WTC11 (cell line): ENCODE results near the gene NFATC1. TPM values are rescaled to one million over a fixed set of nuclear protein-coding genes. Genes with fewer than 3 reads are reported as not detected.
A peak's percentile ranks its signal among the peaks of the same experiment; 100 is the strongest.

ENCODE experiments used
- ATAC-seq: fragments of 200-7000 bp; cut with Tn5 transposase; 2 replicates; pipeline ENCODE4 v1.10.0; 2021; ENCODE audit warnings: mild to moderate bottlenecking, moderate library complexity
- CTCF ChIA-PET: fragments of 300-600 bp; sonication (Branson Sonifier 250); formaldehyde crosslinking; loops from one replicate; lab custom pipeline; 2021; ENCODE audit warnings: antibody characterized with exemption; lab: Charles Lee
- POLR2A ChIA-PET: fragments of 350-600 bp; sonication (Branson Sonifier 250); formaldehyde crosslinking; loops from one replicate; lab custom pipeline; 2021; ENCODE audit warnings: antibody characterized with exemption; lab: Charles Lee
- DNase-seq: peaks from one replicate; pipeline ENCODE4 v3.0.0; 2021; ENCODE audit warnings: low spot score
- H3K27ac Mint-ChIP-seq: 2 replicates; pipeline ENCODE4 v1.8.0; 2021; ENCODE audit warnings: mixed read lengths
- H3K27me3 Mint-ChIP-seq: 2 replicates; pipeline ENCODE4 v1.8.0; 2021; ENCODE audit warnings: low read depth, mild to moderate bottlenecking, moderate library complexity, mixed read lengths
- H3K36me3 Mint-ChIP-seq: 2 replicates; pipeline ENCODE4 v1.8.0; 2021; ENCODE audit warnings: mixed read lengths
- H3K4me1 Mint-ChIP-seq: 2 replicates; pipeline ENCODE4 v1.8.0; 2022; ENCODE audit warnings: mixed read lengths
- H3K4me3 Mint-ChIP-seq: 2 replicates; pipeline ENCODE4 v1.8.0; 2021; ENCODE audit warnings: mild to moderate bottlenecking, moderate library complexity, mixed read lengths
- H3K9me3 Mint-ChIP-seq: 2 replicates; pipeline ENCODE4 v1.8.0; 2021; ENCODE audit warnings: mixed read lengths
- ATF1 ChIP-seq: sonication (generic); formaldehyde crosslinking; IDR thresholded peaks from 2 replicates; pipeline ENCODE4 v1.8.1; 2023; ENCODE audit warnings: mild to moderate bottlenecking, moderate library complexity, missing genetic modification reagents
- ATF3 ChIP-seq: sonication (generic); formaldehyde crosslinking; conservative IDR thresholded peaks from 2 replicates; pipeline ENCODE4 v1.8.1; 2022; ENCODE audit warnings: mild to moderate bottlenecking, missing genetic modification reagents
- CDX4 ChIP-seq: fragments of 250-450 bp; sonication (Bioruptor Pico); IDR thresholded peaks from 2 replicates; pipeline ENCODE4 v1.9.0; 2021; ENCODE audit warnings: moderate library complexity, mild to moderate bottlenecking, inconsistent platforms, borderline replicate concordance
- MAX ChIP-seq: sonication (generic); formaldehyde crosslinking; IDR thresholded peaks from 2 replicates; pipeline ENCODE4 v1.8.0; 2022; ENCODE audit warnings: mild to moderate bottlenecking, missing genetic modification reagents
- NR2C2 ChIP-seq: sonication (generic); formaldehyde crosslinking; IDR thresholded peaks from 2 replicates; pipeline ENCODE4 v1.8.0; 2022; ENCODE audit warnings: mild to moderate bottlenecking, missing genetic modification reagents
- SP1 ChIP-seq: sonication (generic); formaldehyde crosslinking; conservative IDR thresholded peaks from 2 replicates; pipeline ENCODE4 v1.8.1; 2022; ENCODE audit warnings: missing genetic modification reagents
- ZBTB21 ChIP-seq: sonication (generic); formaldehyde crosslinking; IDR thresholded peaks from 2 replicates; pipeline ENCODE4 v1.8.1; 2023; ENCODE audit warnings: mild to moderate bottlenecking, missing genetic modification reagents, borderline replicate concordance
- ZMAT4 ChIP-seq: fragments of 250-450 bp; sonication (Bioruptor Pico); IDR thresholded peaks from 2 replicates; pipeline ENCODE4 v1.9.0; 2021; ENCODE audit warnings: mild to moderate bottlenecking
- ZNF317 ChIP-seq: sonication (generic); formaldehyde crosslinking; IDR thresholded peaks from 2 replicates; pipeline ENCODE4 v1.8.1; 2023; ENCODE audit warnings: low read depth, mild to moderate bottlenecking, moderate library complexity, missing genetic modification reagents, borderline replicate concordance
- ZNF425 ChIP-seq: fragments of 250-450 bp; sonication (Bioruptor Pico); conservative IDR thresholded peaks from 2 replicates; pipeline ENCODE4 v1.9.0; 2021; ENCODE audit warnings: mild to moderate bottlenecking
- total RNA-seq: library from RNA; stranded (reverse); gene quantifications from 3 replicates; pipeline ENCODE4 v1.2.3, GENCODE V29; 2021
- TF ChIP-seq, protein P1 (sequence below): sonication (generic); formaldehyde crosslinking; IDR thresholded peaks from 2 replicates; pipeline ENCODE4 v1.8.0; 2023; ENCODE audit warnings: mild to moderate bottlenecking, missing genetic modification reagents
- TF ChIP-seq, protein P2 (sequence below): fragments of 250-450 bp; sonication (Bioruptor Pico); IDR thresholded peaks from 2 replicates; pipeline ENCODE4 v1.8.0; 2021; ENCODE audit warnings: mild to moderate bottlenecking

The NFATC1 gene
- total RNA-seq, 1 experiment from 2014 or later = 20.2 TPM

DNA sequence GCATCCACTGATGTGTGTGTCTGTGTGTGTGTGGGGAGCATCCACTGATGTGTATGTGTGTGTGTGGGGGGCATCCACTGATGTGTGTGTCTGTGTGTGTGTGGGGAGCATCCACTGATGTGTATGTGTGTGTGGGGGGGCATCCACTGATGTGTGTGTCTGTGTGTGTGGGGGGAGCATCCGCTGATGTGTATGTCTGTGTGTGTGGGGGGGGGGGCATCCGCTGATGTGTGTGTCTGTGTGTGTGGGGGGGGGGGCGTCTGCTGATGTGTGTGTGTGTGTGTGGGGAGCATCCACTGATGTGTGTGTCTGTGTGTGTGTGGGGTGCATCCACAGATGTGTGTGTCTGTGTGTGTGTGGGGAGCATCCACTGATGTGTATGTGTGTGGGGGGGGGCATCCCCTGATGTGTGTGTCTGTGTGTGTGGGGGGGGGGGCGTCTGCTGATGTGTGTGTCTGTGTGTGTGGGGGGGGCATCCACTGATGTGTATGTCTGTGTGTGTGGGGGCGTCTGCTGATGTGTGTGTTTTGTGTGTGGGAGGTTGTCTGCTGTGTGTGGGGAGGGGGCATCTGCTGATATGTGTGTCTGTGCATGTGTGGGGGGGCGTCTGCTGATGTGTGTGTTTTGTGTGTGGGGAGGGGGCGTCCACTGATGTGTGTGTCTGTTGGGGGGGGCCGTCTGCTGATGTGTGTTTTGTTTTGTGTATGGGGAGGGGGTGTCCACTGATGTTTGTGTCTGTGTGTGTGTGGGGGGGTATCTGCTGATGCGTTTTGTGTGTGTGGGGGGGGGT, 125.9 kb downstream of the NFATC1 start:
- DNase-seq (no peak), ATAC-seq (no peak)
- no peak for TF ChIP-seq ATF1 (CRISPR knock-in tag)
- Mint-ChIP-seq H3K27ac (no peak overlapping the region), H3K27me3 (no peaks in the 10 kb centered on the region), H3K4me3 (no peak overlapping the region), H3K36me3 (peaks cover 3% of the 10 kb centered on the region), H3K4me1 (peaks cover 6% of the 10 kb centered on the region; the same call in 1 of the 2 replicates), H3K9me3 (no peaks in the 10 kb centered on the region)
- ChIA-PET POLR2A (no interaction called here), CTCF (no interaction called here)

GRCh38 chr18:79522451-79523205, 126.9 kb downstream of the NFATC1 start:
- Mint-ChIP-seq H3K4me3 (no peak overlapping the region), H3K36me3 (no peaks in the 10 kb centered on the region; the same call in none of the 2 replicates), H3K4me1 (peaks cover 6% of the 10 kb centered on the region; the same call in 1 of the 2 replicates), H3K9me3 (no peaks in the 10 kb centered on the region), H3K27ac (peak overlapping the region; percentile 23; the same call in 1 of the 2 replicates), H3K27me3 (no peaks in the 10 kb centered on the region)
- POLR2A ChIA-PET = no interaction called here
- no peak for DNase-seq
- no peak for ATAC-seq
- TF ChIP-seq MAX (CRISPR knock-in tag) (no peak), ZMAT4 (CRISPR knock-in tag) (no peak), ZNF317 (CRISPR knock-in tag) (no peak), CDX4 (CRISPR knock-in tag) (no peak), NR2C2 (CRISPR knock-in tag) (no peak), ATF3 (no peak), ZBTB21 (CRISPR knock-in tag) (no peak), SP1 (CRISPR knock-in tag) (no peak), ZNF425 (CRISPR knock-in tag) (no peak)
- TF ChIP-seq, protein P1, sequence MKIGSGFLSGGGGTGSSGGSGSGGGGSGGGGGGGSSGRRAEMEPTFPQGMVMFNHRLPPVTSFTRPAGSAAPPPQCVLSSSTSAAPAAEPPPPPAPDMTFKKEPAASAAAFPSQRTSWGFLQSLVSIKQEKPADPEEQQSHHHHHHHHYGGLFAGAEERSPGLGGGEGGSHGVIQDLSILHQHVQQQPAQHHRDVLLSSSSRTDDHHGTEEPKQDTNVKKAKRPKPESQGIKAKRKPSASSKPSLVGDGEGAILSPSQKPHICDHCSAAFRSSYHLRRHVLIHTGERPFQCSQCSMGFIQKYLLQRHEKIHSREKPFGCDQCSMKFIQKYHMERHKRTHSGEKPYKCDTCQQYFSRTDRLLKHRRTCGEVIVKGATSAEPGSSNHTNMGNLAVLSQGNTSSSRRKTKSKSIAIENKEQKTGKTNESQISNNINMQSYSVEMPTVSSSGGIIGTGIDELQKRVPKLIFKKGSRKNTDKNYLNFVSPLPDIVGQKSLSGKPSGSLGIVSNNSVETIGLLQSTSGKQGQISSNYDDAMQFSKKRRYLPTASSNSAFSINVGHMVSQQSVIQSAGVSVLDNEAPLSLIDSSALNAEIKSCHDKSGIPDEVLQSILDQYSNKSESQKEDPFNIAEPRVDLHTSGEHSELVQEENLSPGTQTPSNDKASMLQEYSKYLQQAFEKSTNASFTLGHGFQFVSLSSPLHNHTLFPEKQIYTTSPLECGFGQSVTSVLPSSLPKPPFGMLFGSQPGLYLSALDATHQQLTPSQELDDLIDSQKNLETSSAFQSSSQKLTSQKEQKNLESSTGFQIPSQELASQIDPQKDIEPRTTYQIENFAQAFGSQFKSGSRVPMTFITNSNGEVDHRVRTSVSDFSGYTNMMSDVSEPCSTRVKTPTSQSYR (CRISPR knock-in tag) = no peak
- TF ChIP-seq, protein P2, sequence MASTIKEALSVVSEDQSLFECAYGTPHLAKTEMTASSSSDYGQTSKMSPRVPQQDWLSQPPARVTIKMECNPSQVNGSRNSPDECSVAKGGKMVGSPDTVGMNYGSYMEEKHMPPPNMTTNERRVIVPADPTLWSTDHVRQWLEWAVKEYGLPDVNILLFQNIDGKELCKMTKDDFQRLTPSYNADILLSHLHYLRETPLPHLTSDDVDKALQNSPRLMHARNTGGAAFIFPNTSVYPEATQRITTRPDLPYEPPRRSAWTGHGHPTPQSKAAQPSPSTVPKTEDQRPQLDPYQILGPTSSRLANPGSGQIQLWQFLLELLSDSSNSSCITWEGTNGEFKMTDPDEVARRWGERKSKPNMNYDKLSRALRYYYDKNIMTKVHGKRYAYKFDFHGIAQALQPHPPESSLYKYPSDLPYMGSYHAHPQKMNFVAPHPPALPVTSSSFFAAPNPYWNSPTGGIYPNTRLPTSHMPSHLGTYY = no peak
- CTCF ChIA-PET = interaction anchor here (1.1 to 1.3 kb wide), 2 partner anchors 142 to 144 kb away, joined by 3 to 6 read pairs; no protein-coding TSS in a partner anchor
